ENCODE measurements around the gene TPCN2.
"Not testable (repeated sequence)": the region's sequence is repeated elsewhere in the genome, so short reads cannot be mapped to it uniquely, and the experiment has no call there.

TPCN2 gene

DNA sequence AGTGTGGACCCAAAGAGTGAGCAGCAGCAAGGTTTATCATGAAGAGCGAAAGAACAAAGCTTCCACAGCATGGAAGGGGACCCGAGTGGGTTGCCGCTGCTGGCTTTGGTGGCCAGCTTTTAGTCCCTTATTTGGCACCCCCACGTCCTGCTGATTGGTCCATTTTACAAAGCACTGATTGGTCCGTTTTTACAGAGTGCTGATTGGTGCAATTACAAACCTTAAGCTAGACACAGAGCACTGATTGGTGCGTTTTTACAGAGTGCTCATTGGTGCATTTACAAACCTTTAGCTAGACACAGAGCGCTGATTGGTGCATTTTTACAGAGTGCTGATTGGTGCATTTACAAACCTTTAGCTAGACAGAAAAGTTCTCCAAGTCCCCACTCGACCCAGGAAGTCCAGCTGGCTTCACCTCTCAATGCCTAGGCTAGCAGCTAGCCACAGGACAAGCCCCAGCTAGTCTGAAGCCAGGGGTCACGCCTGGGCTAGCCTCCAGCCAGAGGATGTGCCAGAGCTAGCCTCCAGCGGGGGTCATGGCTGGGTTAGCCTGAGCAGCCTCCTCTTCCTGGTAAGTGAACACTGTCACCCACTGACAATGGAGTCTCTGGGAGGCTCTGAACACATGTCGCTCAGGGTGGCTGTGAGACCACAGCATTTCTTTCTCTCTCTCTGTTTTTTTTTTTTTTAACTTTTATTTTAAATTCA is 100.8 kb downstream of the TPCN2 start:
- H3K36me3 Mint-ChIP-seq: peaks cover 17 to 26% of the 10 kb centered on the region in 2 donors
- DNase-seq; H3K27me3 Mint-ChIP-seq; H3K4me3 Mint-ChIP-seq; H3K27ac Mint-ChIP-seq; ATAC-seq (replicated peaks): not testable (repeated sequence)
- H3K4me1 Mint-ChIP-seq: peaks cover 10 to 20% of the 10 kb centered on the region in 2 donors
- H3K9me3 Mint-ChIP-seq: peaks cover 14 to 20% of the 10 kb centered on the region in 2 donors

DNA sequence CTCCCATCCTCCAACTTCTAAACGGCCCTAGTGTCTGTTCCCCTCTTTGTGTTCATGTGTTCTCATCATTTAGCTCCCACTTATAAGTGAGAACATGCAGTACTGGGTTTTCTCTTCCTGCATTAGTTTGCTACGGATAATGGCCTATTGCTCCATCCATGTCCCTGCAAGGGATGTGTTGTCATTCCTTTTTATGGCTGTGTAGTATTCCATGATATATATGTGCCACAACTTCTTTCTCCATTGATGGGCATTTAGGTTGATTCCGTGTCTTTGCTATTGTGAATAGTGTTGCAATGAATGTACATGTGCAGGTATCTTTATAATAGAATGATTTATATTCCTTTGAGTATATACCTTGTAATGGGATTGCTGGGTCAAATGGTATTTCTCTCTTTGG is 101.4 kb downstream of the TPCN2 start:
- DNase-seq (no peak), ATAC-seq (replicated peaks) (no peak)
- Mint-ChIP-seq H3K9me3 (peaks cover 14 to 20% of the 10 kb centered on the region in 2 donors), H3K36me3 (peaks cover 17 to 22% of the 10 kb centered on the region in 2 donors), H3K27me3 (peaks cover 0 to 7% of the 10 kb centered on the region in 2 donors), H3K27ac (no peak overlapping the region), H3K4me3 (no peak overlapping the region), H3K4me1 (peaks cover 9 to 18% of the 10 kb centered on the region in 2 donors)

GRCh38 chr11:69151836-69152235 is 103.1 kb downstream of the TPCN2 start:
- Mint-ChIP-seq H3K4me1 (peaks cover 16 to 31% of the 10 kb centered on the region in 2 donors), H3K9me3 (peaks cover 5 to 7% of the 10 kb centered on the region in 2 donors), H3K36me3 (peaks cover 7 to 11% of the 10 kb centered on the region in 2 donors), H3K27ac (no peak overlapping the region), H3K4me3 (no peak overlapping the region), H3K27me3 (peaks cover 4 to 6% of the 10 kb centered on the region in 2 donors)
- ATAC-seq (replicated peaks) (no peak), DNase-seq (no peak)

DNA sequence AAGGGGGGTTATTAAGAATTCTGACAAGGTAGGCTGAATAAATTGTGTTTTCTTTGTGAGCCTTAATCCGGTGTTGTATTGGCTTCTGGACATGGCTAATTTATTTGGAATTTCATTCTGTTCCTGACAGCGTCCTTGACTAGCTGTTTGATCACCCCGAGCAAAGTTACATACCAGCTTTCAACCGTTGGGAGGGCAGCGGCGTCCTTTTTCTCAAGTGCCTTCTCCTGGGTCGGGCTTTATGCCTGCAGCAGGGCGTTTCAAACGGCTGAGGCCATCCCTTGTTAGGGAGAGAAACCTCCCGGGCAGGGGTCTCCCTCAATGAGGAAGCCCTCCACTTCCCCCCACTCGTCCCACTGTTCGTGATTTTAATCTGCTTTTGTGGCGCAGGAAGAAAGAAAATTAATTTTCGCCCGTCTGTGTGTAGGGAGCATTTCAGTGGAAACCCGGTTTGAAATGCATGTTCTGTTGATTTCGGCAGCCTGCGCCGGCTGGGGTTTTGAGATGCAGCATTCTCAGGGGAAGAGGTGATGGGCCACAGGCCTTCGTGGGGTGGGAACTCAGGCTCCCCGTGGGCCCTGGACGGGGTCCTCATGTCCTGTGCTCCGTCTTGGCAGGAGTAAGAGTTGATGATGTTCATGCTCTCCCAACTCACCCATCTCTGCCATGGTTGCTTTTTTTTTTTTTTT is 104.1 kb downstream of the TPCN2 start:
- no peak overlapping the region for H3K4me3 Mint-ChIP-seq
- no peak for DNase-seq
- no peak for ATAC-seq (replicated peaks)
- H3K9me3 Mint-ChIP-seq: peaks cover 5 to 6% of the 10 kb centered on the region in 2 donors
- peaks cover 4 to 6% of the 10 kb centered on the region in 2 donors for H3K27me3 Mint-ChIP-seq
- peaks cover 16 to 31% of the 10 kb centered on the region in 2 donors for H3K4me1 Mint-ChIP-seq
- peaks cover 7 to 11% of the 10 kb centered on the region in 2 donors for H3K36me3 Mint-ChIP-seq
- peak overlapping the region; percentile 42 for H3K27ac Mint-ChIP-seq

DNA sequence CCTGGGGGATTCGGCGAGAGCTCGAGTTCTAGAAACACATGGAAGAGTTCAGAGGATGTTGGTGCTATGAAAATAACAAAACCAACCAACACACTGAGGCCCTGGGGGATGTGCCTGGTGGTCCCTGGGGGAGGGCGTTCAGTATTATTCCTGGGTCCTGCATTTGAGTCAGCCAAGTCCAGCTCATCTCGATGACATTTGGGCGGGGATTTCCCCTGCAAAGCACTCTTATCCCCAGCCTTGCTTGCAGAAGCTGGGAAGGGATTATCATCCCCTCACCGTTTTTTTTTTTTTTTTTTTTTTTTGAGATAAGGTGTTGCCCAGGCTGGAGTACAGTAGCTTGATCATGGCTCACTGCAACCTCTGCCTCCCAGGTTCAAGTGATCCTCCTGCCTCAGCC is 104.9 kb downstream of the TPCN2 start:
- no peak overlapping the region for H3K4me3 Mint-ChIP-seq
- peak; percentile 52 to 75 for ATAC-seq (replicated peaks)
- H3K9me3 Mint-ChIP-seq: peaks cover 3 to 6% of the 10 kb centered on the region in 2 donors
- H3K36me3 Mint-ChIP-seq: peaks cover 4 to 7% of the 10 kb centered on the region in 2 donors
- H3K4me1 Mint-ChIP-seq: peaks cover 16 to 31% of the 10 kb centered on the region in 2 donors
- H3K27me3 Mint-ChIP-seq: peaks cover 6 to 9% of the 10 kb centered on the region in 2 donors
- DNase-seq: peak; percentile 49
- H3K27ac Mint-ChIP-seq: peak overlapping the region; percentile 11

GRCh38 chr11:69154211-69154913 is 105.6 kb downstream of the TPCN2 start:
- no peak for DNase-seq
- no peak for ATAC-seq (replicated peaks)
- Mint-ChIP-seq H3K4me1 (peaks cover 14 to 31% of the 10 kb centered on the region in 2 donors), H3K36me3 (peaks cover 2 to 6% of the 10 kb centered on the region in 2 donors), H3K27ac (no peak overlapping the region), H3K4me3 (no peak overlapping the region), H3K27me3 (peaks cover 6 to 12% of the 10 kb centered on the region in 2 donors), H3K9me3 (peaks cover 0 to 3% of the 10 kb centered on the region in 2 donors)

DNA sequence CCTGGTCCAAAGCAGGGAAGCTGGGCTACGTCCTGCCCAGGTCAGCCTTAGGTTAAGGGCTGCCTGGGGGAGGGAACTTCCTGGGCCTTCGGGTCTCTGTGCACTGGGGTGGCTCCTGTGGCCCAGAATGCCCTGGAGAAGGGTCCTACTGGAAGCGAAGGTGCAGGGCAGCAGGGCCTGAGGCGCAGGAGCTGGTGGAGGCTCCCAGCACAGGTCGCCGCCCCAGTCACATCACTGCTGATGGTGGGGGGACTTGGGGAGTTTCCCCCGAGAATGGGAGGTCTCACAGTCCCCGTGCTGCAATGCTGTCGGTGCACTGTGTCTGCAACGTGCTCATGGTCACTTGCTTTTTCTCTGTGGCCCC is 106.2 kb downstream of the TPCN2 start:
- H3K4me1 Mint-ChIP-seq: peaks cover 16 to 31% of the 10 kb centered on the region in 2 donors
- H3K9me3 Mint-ChIP-seq: peaks cover 0 to 3% of the 10 kb centered on the region in 2 donors
- H3K27ac Mint-ChIP-seq: peak overlapping the region; percentile 47
- H3K36me3 Mint-ChIP-seq: peaks cover 2 to 10% of the 10 kb centered on the region in 2 donors
- H3K27me3 Mint-ChIP-seq: peaks cover 6 to 12% of the 10 kb centered on the region in 2 donors
- DNase-seq (no peak), ATAC-seq (replicated peaks) (no peak)
- no peak overlapping the region for H3K4me3 Mint-ChIP-seq

DNA sequence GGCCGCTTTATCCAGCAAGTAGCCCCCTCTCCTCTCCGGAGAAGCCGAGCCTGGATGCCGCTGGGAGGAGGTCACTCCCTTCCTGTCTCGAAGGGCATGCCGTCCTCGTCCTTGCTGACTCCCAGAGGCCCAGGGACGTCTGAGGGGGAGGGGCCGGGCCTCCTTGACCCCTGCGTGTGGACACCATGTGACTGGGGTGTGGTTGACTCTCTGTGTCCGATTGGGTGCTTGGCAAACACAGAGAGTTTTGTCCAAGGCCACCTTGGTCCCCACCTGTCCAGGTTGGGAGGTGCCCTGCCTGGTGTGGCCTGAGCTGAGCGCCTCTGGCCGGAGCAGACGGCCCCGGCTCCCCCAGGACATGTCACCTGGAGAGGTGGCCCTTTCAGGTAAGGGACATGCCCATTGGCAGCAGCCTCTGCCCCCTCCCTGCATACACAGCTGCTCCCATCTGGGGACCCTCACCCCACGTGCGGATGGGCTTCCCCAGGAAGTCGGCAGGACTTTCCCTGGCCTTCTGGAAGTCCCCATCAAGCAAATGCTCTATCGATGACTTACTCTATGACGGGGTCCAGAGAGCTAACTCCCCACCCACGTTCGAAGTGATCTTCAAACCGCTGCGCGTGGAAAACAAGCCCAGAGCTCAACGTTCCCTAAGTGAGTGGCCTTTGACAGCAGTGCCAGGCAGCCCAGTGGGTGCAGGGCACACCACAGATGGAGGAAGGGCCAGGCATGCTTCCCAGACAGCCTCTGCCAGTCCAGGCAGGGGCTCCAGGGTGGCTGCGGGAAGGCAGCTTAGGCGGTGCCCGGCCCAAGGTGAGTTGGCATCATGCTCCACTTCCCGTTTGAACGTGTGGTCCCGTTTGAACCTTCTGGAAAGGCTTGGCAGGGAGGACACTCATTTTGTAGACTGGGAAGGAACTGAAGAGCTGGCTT is 106.8 kb downstream of the TPCN2 start, which contains the start of gene SMIM38:
TSS of gene SMIM38 (plus strand) at position 634 of the 933 bp plus-strand sequence. CDS start 1,912 bp downstream, outside the sequence.
- H3K4me1 Mint-ChIP-seq: peaks cover 16 to 31% of the 10 kb centered on the region in 2 donors
- peak; percentile 54 for DNase-seq
- H3K27ac Mint-ChIP-seq: peak within 1 kb of the TSS; percentile 91
- H3K36me3 Mint-ChIP-seq: peaks cover 0 to 8% of the 10 kb centered on the region in 2 donors
- no peaks in the 10 kb centered on the region for H3K9me3 Mint-ChIP-seq
- H3K4me3 Mint-ChIP-seq: peak within 1 kb of the TSS; percentile 41 to 43
- peak; percentile 67 to 82 for ATAC-seq (replicated peaks)
- H3K27me3 Mint-ChIP-seq: peaks cover 6 to 9% of the 10 kb centered on the region in 2 donors

GRCh38 chr11:69156235-69156639 is 107.5 kb downstream of the TPCN2 start:
- Mint-ChIP-seq H3K4me3 (peak overlapping the region in 1 of 2 donors; percentile 41), H3K4me1 (peaks cover 16 to 31% of the 10 kb centered on the region in 2 donors), H3K27me3 (peaks cover 6 to 9% of the 10 kb centered on the region in 2 donors), H3K9me3 (no peaks in the 10 kb centered on the region), H3K27ac (peak overlapping the region; percentile 91), H3K36me3 (peaks cover 0 to 10% of the 10 kb centered on the region in 2 donors)
- DNase-seq (no peak), ATAC-seq (replicated peaks) (no peak)

DNA sequence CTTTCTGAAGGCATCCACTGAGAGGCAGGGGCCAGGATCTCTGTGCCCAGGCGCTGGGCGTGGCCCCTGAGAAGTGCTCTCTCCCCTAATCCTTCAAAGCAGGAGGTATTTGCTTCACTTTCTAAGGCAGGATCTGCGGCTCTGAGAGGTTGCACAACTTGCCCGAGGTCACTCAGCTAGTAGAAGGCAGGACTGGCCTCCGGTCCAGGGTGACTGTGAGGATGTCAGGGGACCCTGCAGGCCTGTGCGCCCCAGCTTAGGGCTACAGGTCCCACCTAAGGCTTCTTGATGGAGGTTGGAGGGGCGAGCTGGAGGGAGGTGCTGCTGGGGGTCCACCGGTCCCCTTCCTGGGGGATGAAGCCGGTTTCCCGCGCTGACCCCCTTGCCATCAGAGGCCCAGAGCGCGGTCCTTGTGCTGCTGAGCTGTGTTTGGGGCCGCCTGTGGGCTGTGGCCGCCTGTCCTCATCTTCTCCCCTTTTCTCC is 108.0 kb downstream of the TPCN2 start:
- DNase-seq (no peak), ATAC-seq (replicated peaks) (no peak)
- Mint-ChIP-seq H3K4me3 (peak overlapping the region in 1 of 2 donors; percentile 41), H3K27ac (no peak overlapping the region), H3K9me3 (no peaks in the 10 kb centered on the region), H3K4me1 (peaks cover 16 to 31% of the 10 kb centered on the region in 2 donors), H3K36me3 (peaks cover 0 to 10% of the 10 kb centered on the region in 2 donors), H3K27me3 (peaks cover 6 to 9% of the 10 kb centered on the region in 2 donors)

DNA sequence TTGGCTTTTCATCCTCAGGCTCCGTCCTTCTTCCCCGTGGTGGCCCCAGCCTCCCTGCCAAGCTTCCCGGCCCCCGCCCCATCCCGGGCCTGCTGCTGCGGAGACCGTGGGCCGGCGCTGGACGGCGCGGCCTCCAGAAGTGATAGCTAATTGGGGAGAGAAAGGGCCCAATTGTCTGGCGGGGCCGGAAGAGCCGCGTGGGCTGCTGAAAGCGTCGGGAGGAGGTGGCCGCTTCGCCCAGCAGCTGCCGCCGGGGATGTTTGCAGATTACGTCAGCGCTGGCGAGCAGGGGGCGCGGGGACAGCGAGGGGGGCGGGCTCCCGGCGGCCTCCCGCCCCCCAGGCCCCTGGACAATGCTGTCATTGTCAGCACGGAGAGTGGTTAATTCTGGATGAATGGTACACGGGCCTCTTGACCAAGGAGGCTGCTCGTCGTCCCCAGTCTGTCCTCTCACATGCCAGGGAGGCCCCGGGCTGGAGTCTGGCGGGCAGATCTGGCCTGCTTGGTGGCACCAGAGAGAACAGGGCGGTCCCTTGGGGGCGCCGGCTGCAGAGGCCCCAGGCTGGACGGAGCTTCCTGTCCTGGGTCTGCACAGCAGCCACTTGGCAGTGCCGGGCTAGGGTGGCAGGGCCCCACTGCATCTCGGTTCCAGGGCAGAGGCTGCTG is 108.6 kb downstream of the TPCN2 start:
- no peak for ATAC-seq (replicated peaks)
- Mint-ChIP-seq H3K27me3 (peaks cover 6 to 9% of the 10 kb centered on the region in 2 donors), H3K9me3 (no peaks in the 10 kb centered on the region), H3K27ac (peak overlapping the region; percentile 77), H3K4me1 (peaks cover 16 to 31% of the 10 kb centered on the region in 2 donors), H3K4me3 (peak overlapping the region in 1 of 2 donors; percentile 29), H3K36me3 (peaks cover 0 to 10% of the 10 kb centered on the region in 2 donors)
- no peak for DNase-seq

DNA sequence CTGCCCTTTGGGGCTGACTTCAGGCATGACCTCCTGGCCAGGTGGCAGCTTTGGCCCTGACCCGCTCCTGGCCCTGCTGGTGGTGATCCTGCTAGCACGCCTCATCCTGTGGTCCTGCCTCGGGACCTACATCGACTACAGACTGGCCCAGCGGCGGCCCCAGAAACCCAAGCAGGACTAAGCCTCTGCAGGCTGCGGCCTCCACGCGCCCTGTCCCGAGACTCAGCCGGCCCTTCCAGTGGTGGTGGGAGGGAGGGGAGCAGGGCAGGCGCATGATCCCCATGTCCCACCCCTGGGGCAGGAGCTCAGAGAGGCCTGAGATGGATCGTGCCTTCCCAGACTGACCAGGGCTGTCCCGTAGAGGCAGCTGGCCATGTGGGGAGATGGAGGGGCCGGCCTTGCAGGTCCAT is 109.1 kb downstream of the TPCN2 start:
- ATAC-seq (replicated peaks): no peak
- Mint-ChIP-seq H3K4me1 (peaks cover 14 to 31% of the 10 kb centered on the region in 2 donors), H3K27me3 (peaks cover 6 to 9% of the 10 kb centered on the region in 2 donors), H3K36me3 (peaks cover 0 to 14% of the 10 kb centered on the region in 2 donors), H3K9me3 (peaks cover 3 to 5% of the 10 kb centered on the region in 2 donors), H3K4me3 (no peak overlapping the region), H3K27ac (no peak overlapping the region)
- DNase-seq: no peak

All from stimulated activated naive B cell treated with anti-CD40 and anti-IgM and Interleukin-4, amounts not matched to agents 10 μg/mL and 1 μg/mL and 100 μg/mL, for 72 hours (primary cell).